IMR-90 (cell line): ENCODE results near the gene COA3. TPM values are rescaled to one million over a fixed set of nuclear protein-coding genes. Genes with fewer than 3 reads are reported as not detected.
A peak's percentile ranks its signal among the peaks of the same experiment; 100 is the strongest.

Experiments
- ATAC-seq: fragments of 200-7000 bp; cut with Tn5 transposase; 2 replicates; pipeline ENCODE4 v1.9.1; 2020; ENCODE audit warnings: low read depth, mild to moderate bottlenecking, moderate library complexity
- BruUV-seq: library from RNA; stranded (reverse); fragments of 400-500 nt; replicated peaks from 2 replicates; lab custom pipeline; 2021; lab: Mats Ljungman, UMichigan
- CTCF ChIA-PET: fragments of 300-600 bp; formaldehyde crosslinking; extraction: SDS; loops from one replicate; lab custom pipeline; 2021; ENCODE audit warnings: antibody characterized with exemption; lab: Yijun Ruan, JAX
- POLR2A ChIA-PET: fragments of 300-600 bp; sonication (Branson Sonifier 250); formaldehyde crosslinking; loops from one replicate; lab custom pipeline; 2022; ENCODE audit warnings: antibody characterized with exemption; ENCODE audit not compliant: unreplicated experiment; lab: Charles Lee
- DNase-seq: peaks from one replicate; pipeline ENCODE4 v3.0.0; 2013
- H2AFZ ChIP-seq: replicated peaks from 2 replicates; pipeline ENCODE3; 2013; ENCODE audit warnings: low read length, mild to moderate bottlenecking; ENCODE audit not compliant: poor library complexity
- H2AK5ac ChIP-seq: 2 replicates; pipeline ENCODE4 v1.6.1; 2013; ENCODE audit warnings: low read depth, low read length, inconsistent platforms
- H2AK9ac ChIP-seq: replicated peaks from 2 replicates; pipeline ENCODE3; 2013; ENCODE audit warnings: mild to moderate bottlenecking, low read depth, low read length, moderate library complexity; ENCODE audit not compliant: poor library complexity
- H2BK120ac ChIP-seq: 2 replicates; pipeline ENCODE4 v1.6.1; 2013; ENCODE audit warnings: low read depth, low read length, inconsistent platforms
- H2BK15ac ChIP-seq: 3 replicates; pipeline ENCODE4 v1.6.1; 2013; ENCODE audit warnings: low read depth, low read length, inconsistent platforms
- H2BK20ac ChIP-seq: 2 replicates; pipeline ENCODE4 v1.6.1; 2013; ENCODE audit warnings: low read depth, mild to moderate bottlenecking, inconsistent platforms, low read length, moderate library complexity
- H2BK5ac ChIP-seq: 2 replicates; pipeline ENCODE4 v1.6.1; 2013; ENCODE audit warnings: mild to moderate bottlenecking, low read depth, low read length, inconsistent platforms; ENCODE audit not compliant: poor library complexity, severe bottlenecking
- H3K14ac ChIP-seq: replicated peaks from 2 replicates; pipeline ENCODE4 v1.6.1; 2013; ENCODE audit warnings: low read depth, low read length, inconsistent platforms
- H3K18ac ChIP-seq: 2 replicates; pipeline ENCODE4 v1.6.1; 2013; ENCODE audit warnings: low read depth, low read length, control low read depth
- H3K23ac ChIP-seq: 2 replicates; pipeline ENCODE4 v1.6.1; 2013; ENCODE audit warnings: low read depth, low read length, inconsistent platforms
- H3K27ac ChIP-seq: 2 replicates; pipeline ENCODE4 v1.5.1; 2013; ENCODE audit warnings: mild to moderate bottlenecking, control low read depth, low read length; ENCODE audit not compliant: insufficient read depth
- H3K27me3 ChIP-seq: 2 replicates; pipeline ENCODE4 v1.6.1; 2013; ENCODE audit warnings: low read length; ENCODE audit not compliant: control insufficient read depth, insufficient read depth
- H3K36me3 ChIP-seq: 2 replicates; pipeline ENCODE4 v1.6.1; 2013; ENCODE audit warnings: low read length, mixed read lengths; ENCODE audit not compliant: control insufficient read depth, insufficient read depth
- H3K4ac ChIP-seq: 2 replicates; pipeline ENCODE4 v1.6.1; 2013; ENCODE audit warnings: low read depth, low read length, inconsistent platforms
- H3K4me1 ChIP-seq: 2 replicates; pipeline ENCODE4 v1.6.1; 2013; ENCODE audit warnings: low read length, mixed read lengths; ENCODE audit not compliant: control insufficient read depth, insufficient read depth
- H3K4me2 ChIP-seq: 2 replicates; pipeline ENCODE4 v1.6.1; 2013; ENCODE audit warnings: low read depth, mild to moderate bottlenecking, control low read depth, low read length, moderate library complexity
- H3K4me3 ChIP-seq: 2 replicates; pipeline ENCODE4 v1.5.1; 2013; ENCODE audit warnings: low read depth, mild to moderate bottlenecking, control low read depth, low read length, moderate library complexity; ENCODE audit not compliant: insufficient read depth
- H3K56ac ChIP-seq: 2 replicates; pipeline ENCODE4 v1.6.1; 2013; ENCODE audit warnings: low read length, inconsistent platforms; ENCODE audit not compliant: insufficient read depth; ENCODE audit errors: extremely low read depth
- H3K79me1 ChIP-seq, 2 experiments: 2 replicates each; pipeline ENCODE4 v1.6.1; 2013; ENCODE audit warnings: low read length in 2 of 2, inconsistent platforms in 1 of 2, low read depth in 1 of 2
- H3K9ac ChIP-seq: 2 replicates; pipeline ENCODE4 v1.6.1; 2013; ENCODE audit warnings: low read depth, low read length, control low read depth
- H3K9me1 ChIP-seq: 2 replicates; pipeline ENCODE4 v1.6.1; 2013; ENCODE audit warnings: low read length, inconsistent platforms; ENCODE audit not compliant: insufficient read depth
- H3K9me3 ChIP-seq: 2 replicates; pipeline ENCODE4 v1.6.1; 2013; ENCODE audit warnings: low read length; ENCODE audit not compliant: control insufficient read depth, insufficient read depth
- H4K20me1 ChIP-seq: 2 replicates; pipeline ENCODE4 v1.6.1; 2013; ENCODE audit warnings: low read length, inconsistent platforms; ENCODE audit not compliant: insufficient read depth
- H4K5ac ChIP-seq: 2 replicates; pipeline ENCODE4 v1.6.1; 2013; ENCODE audit warnings: mild to moderate bottlenecking, low read depth, low read length, control low read depth
- H4K8ac ChIP-seq, 2 experiments: 2 replicates each; pipeline ENCODE4 v1.6.1; 2013; ENCODE audit warnings: low read depth in 2 of 2, low read length in 2 of 2, control low read depth in 1 of 2, inconsistent platforms in 1 of 2
- H4K91ac ChIP-seq: 2 replicates; pipeline ENCODE4 v1.6.1; 2013; ENCODE audit warnings: low read depth, low read length, inconsistent platforms; ENCODE audit not compliant: insufficient read depth
- CEBPB ChIP-seq: IDR thresholded peaks from 2 replicates; pipeline ENCODE4 v1.6.1; 2012; ENCODE audit warnings: low read depth, low read length, improper control_type of control experiment
- CHD1 ChIP-seq: IDR thresholded peaks from 2 replicates; pipeline ENCODE4 v1.6.1; 2012; ENCODE audit warnings: low read depth, low read length, improper control_type of control experiment
- CTCF ChIP-seq: conservative IDR thresholded peaks from 2 replicates; pipeline ENCODE4 v1.5.1; 2012; ENCODE audit warnings: mild to moderate bottlenecking, low read depth, low read length, improper control_type of control experiment
- ELK1 ChIP-seq: fragments of 150-350 bp; IDR thresholded peaks from 2 replicates; pipeline ENCODE4 v1.6.1; 2016; ENCODE audit warnings: low read depth, mild to moderate bottlenecking, low read length, moderate library complexity, borderline replicate concordance
- FOS ChIP-seq: fragments of 150-350 bp; IDR thresholded peaks from 2 replicates; pipeline ENCODE4 v1.6.1; 2016; ENCODE audit warnings: low read depth, low read length
- MAFK ChIP-seq: IDR thresholded peaks from 2 replicates; pipeline ENCODE4 v1.6.1; 2012; ENCODE audit warnings: low read depth, low read length, improper control_type of control experiment
- MAZ ChIP-seq: IDR thresholded peaks from 2 replicates; pipeline ENCODE4 v1.6.1; 2012; ENCODE audit warnings: low read depth, mild to moderate bottlenecking, low read length, improper control_type of control experiment, moderate library complexity, borderline replicate concordance
- MXI1 ChIP-seq: IDR thresholded peaks from 2 replicates; pipeline ENCODE4 v1.6.1; 2012; ENCODE audit warnings: low read depth, mild to moderate bottlenecking, low read length, moderate library complexity, borderline replicate concordance
- NFE2L2 ChIP-seq: fragments of 150-350 bp; IDR thresholded peaks from 2 replicates; pipeline ENCODE4 v1.6.1; 2016; ENCODE audit warnings: low read depth, mild to moderate bottlenecking, low read length
- RAD21 ChIP-seq: IDR thresholded peaks from 2 replicates; pipeline ENCODE4 v1.6.1; 2012; ENCODE audit warnings: low read length, improper control_type of control experiment
- RCOR1 ChIP-seq: IDR thresholded peaks from 2 replicates; pipeline ENCODE4 v1.6.1; 2012; ENCODE audit warnings: mild to moderate bottlenecking, low read length, improper control_type of control experiment; ENCODE audit not compliant: insufficient replicate concordance
- RFX5 ChIP-seq: IDR thresholded peaks from 2 replicates; pipeline ENCODE4 v1.8.0; 2012; ENCODE audit warnings: low read depth, mild to moderate bottlenecking, low read length, moderate library complexity
- SMC3 ChIP-seq: fragments of 150-350 bp; IDR thresholded peaks from 2 replicates; pipeline ENCODE4 v1.6.1; 2016; ENCODE audit warnings: low read depth, mild to moderate bottlenecking, antibody characterized with exemption, low read length, moderate library complexity
- WGBS, 2 experiments: methylation state at CpG; one replicate each; pipeline versions ENCODE4 v1.1.5 to v1.1.7; 2013; ENCODE audit warnings: missing lambda C conversion rate in 2 of 2; ENCODE audit not compliant: insufficient read length in 1 of 2; ENCODE audit errors: extremely low coverage in 2 of 2; 5-methylcytosine and 5-hydroxymethylcytosine counted together
- dilution Hi-C: fragments of 300-500 bp; cut with HindIII; formaldehyde crosslinking; loops from one replicate; pipeline ENCODE4 v1.14.3; 2018; ENCODE audit warnings: low sequenced_read_pairs; ENCODE audit not compliant: unreplicated experiment
- in situ Hi-C: fragments of 300-500 bp; cut with MboI; formaldehyde crosslinking; loops from 3 replicates; pipeline ENCODE4 v1.14.3; 2019; ENCODE audit warnings: low sequenced_read_pairs, inconsistent platforms, mixed read lengths
- intact Hi-C: fragments of 100-400 bp; cut with micrococcal nuclease; formaldehyde crosslinking; loops from 2 replicates; pipeline ENCODE4 v1.10.0; 2022
- polyA plus RNA-seq, 3 experiments: library from polyadenylated mRNA; depleted of rRNA; stranded (reverse); fragments of >200 nt; gene quantifications; 2 replicates each; pipeline ENCODE4 v1.2.3, GENCODE V29; 2012; ENCODE audit warnings: low replicate concordance in 1 of 3
- total RNA-seq: library from RNA; depleted of rRNA; stranded (reverse); fragments of >200 nt; gene quantifications from 2 replicates; pipeline ENCODE4 v1.2.3, GENCODE V29; 2012

The COA3 gene
- total and polyA plus RNA-seq, 2 of the 4 experiments (the other 2 are of a cell fraction), result 66.8 to 78.1 TPM

GRCh38 chr17:42773290-42774035 lies 25.0 kb downstream of the COA3 start, which contains the start of gene VPS25 (continued):
- TF ChIP-seq NFE2L2 (no peak), MAZ (peak; percentile 37; the same call in 1 of the 2 replicates)

- Histone ChIP-seq H3K23ac (peak overlapping the region; percentile 94; the same call in 1 of the 2 replicates), H3K27me3 (no peaks in the 10 kb centered on the region), H2AFZ (peak overlapping the region; percentile 90), H2BK15ac (no peak overlapping the region; the same call in 2 of the 3 replicates), H2BK5ac (peak overlapping the region; percentile 86), H2AK9ac (no peak overlapping the region), H2BK120ac (peak overlapping the region; percentile 80; the same call in 1 of the 2 replicates), H3K4ac (peak overlapping the region; percentile 89), H3K9ac (peak overlapping the region; percentile 80), H3K18ac (peak overlapping the region; percentile 77), H3K4me3 (peak overlapping the region; percentile 84), H3K4me1 (peaks cover 2% of the 10 kb centered on the region; the same call in 1 of the 2 replicates), H3K36me3 (peaks cover 13% of the 10 kb centered on the region), H4K8ac (peak overlapping the region; percentile 81 to 97), H3K14ac (peak overlapping the region; percentile 92), H3K56ac (peak overlapping the region; percentile 82), H3K9me3 (no peaks in the 10 kb centered on the region), H3K9me1 (peaks cover 7% of the 10 kb centered on the region; the same call in 1 of the 2 replicates), H3K79me1 (peaks cover 16 to 34% of the 10 kb centered on the region in 2 experiments; a peak in 3 of 4 replicates), H4K5ac (peak overlapping the region; percentile 99), H2BK20ac (peak overlapping the region; percentile 45; the same call in 1 of the 2 replicates), H4K91ac (peak overlapping the region; percentile 77; the same call in 1 of the 2 replicates), H3K4me2 (peak overlapping the region; percentile 88), H2AK5ac (no peak overlapping the region), H4K20me1 (no peaks in the 10 kb centered on the region), H3K27ac (peak overlapping the region; percentile 84)
- in situ Hi-C loops (no loop called here), intact Hi-C loops (no loop called here), dilution Hi-C loops (no loop called here)
- no CpG with 5 or more reads among the region's 3 CpGs for WGBS, 2 experiments
- BruUV-seq, result no TSS peak
- ATAC-seq (peak; percentile 2; the same call in 1 of the 2 replicates), DNase-seq (no peak)
- POLR2A ChIA-PET, result interaction anchor here (0.6 kb wide), 1 partner anchor 14 kb away, joined by 4 read pairs; no protein-coding TSS in a partner anchor
- CTCF ChIA-PET, result interaction anchor here (1.5 kb wide), 1 partner anchor 10 kb away, joined by 8 read pairs; no protein-coding TSS in a partner anchor
- no peak for TF ChIP-seq MAFK
- TF ChIP-seq RFX5, result no peak
- no peak for TF ChIP-seq SMC3
- no peak for TF ChIP-seq RAD21
- TF ChIP-seq FOS, result no peak
- no peak for TF ChIP-seq CHD1
- TF ChIP-seq MXI1, result no peak
- no peak for TF ChIP-seq CEBPB
- TF ChIP-seq ELK1, result no peak
- no peak for TF ChIP-seq RCOR1
- no peak for TF ChIP-seq CTCF
Observed at GRCh38 chr17:42772945-42773289, 25.6 kb downstream of the COA3 start.
